ENCODE results near the gene SH2D3A.
"Not testable (repeated sequence)": the region's sequence is repeated elsewhere in the genome, so short reads cannot be mapped to it uniquely, and the experiment has no call there.

SH2D3A gene

DNA sequence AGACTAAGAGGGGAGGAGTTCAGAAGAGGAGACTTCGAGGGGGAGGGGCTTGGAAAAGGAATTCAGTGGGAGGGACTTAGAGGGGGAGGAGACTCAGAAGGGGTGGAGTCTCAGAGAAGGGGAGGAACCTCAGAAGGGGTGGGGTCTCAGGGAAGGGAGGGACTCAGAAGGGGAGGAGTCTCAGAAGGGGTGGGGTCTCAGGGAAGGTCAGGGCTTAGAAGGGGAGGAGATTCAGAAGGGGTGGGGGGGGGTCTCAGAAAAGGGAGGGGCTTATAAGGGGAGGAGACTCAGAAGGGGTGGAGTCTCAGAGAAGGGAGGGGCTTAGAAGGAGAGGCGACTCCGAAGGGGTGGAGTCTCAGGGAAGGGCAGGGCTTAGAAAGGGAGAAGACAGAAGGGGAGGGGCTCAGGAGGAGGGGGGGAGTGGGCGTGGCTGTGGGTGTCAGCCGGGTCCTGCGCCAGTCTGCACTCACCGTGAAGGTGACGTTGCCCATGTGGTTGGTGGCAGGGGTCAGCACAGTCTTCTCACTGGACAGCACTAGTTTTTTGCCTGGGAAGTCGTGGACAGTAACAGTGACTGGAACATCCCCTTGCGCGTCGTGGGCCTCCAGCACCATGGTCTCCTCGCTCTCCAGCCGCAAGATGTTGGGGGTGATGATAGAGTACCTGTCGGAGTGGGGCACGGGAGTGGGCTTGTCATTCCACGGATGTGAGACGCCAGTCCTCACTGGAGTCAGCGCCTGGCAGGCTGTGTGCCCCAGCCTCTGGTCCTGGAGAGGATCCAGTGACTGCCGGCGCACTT lies 48.3 kb downstream of the SH2D3A start:
- peak; percentile 17 for DNase-seq

DNA sequence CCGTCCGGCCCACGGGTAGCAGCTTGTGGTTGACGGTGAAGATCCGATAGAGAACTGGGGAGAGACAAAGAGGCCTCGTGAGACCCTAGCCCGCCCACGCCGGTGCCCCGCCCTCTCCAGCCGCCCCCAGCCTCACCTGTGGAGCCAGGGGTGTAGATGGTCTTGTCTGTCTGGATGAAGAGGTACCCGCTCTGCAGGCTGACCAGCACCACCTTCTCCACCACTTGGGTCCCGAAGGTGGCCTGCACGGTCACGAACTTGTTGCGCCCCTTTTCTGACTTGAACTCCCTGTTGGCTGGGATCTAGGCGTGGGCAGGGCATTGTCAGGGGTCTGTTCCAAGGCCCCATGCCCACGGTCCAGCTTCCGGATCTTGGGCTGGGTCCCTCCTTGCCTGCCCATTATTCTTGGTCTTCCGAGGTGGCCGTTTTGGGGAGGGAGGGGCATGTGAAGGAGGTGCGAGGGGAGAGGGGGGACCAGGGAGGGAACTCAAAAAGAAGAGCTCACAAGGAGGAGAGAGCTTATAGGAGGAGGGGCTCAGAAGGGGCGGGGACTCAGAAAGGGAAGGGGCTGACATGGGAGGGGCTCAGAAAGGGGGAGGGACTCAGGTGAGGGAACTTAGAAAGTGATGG lies 49.0 kb downstream of the SH2D3A start:
- DNase-seq = no peak

GRCh38 chr19:6717441-6717971 lies 49.7 kb downstream of the SH2D3A start:
- DNase-seq = no peak

GRCh38 chr19:6717036-6717435 lies 50.2 kb downstream of the SH2D3A start:
- no peak for DNase-seq

DNA sequence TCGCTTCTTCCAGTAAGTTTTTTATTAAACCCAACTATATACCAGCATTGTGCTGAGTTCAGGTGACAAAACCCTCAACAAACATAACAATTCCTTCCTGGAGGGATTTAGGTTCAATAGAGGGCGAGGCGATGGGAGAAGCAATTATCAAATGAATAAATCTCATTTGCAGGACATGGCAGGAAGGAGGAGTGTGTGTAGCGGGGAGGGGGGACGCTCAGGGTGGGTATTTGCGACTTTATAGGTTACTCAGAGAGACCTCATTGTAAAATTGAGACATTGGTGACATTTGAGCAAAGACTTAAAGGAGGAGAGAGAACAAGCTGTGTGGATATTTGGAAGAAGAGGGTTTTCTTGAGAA lies 50.6 kb downstream of the SH2D3A start:
- no peak for DNase-seq

GRCh38 chr19:6714749-6715555 lies 52.3 kb downstream of the SH2D3A start:
- DNase-seq = no peak

- no peak for DNase-seq
Observed at GRCh38 chr19:6713773-6714692, 53.2 kb downstream of the SH2D3A start.

GRCh38 chr19:6712692-6713670 lies 54.3 kb downstream of the SH2D3A start:
- no peak for DNase-seq

- DNase-seq = no peak
Observed at GRCh38 chr19:6712231-6712630, 55.0 kb downstream of the SH2D3A start.

- DNase-seq = no peak
Observed at GRCh38 chr19:6711605-6712004, 55.6 kb downstream of the SH2D3A start.

GRCh38 chr19:6711078-6711361 lies 56.2 kb downstream of the SH2D3A start:
- no peak for DNase-seq

- DNase-seq = no peak
Observed at GRCh38 chr19:6710273-6711077, 56.8 kb downstream of the SH2D3A start.

DNA sequence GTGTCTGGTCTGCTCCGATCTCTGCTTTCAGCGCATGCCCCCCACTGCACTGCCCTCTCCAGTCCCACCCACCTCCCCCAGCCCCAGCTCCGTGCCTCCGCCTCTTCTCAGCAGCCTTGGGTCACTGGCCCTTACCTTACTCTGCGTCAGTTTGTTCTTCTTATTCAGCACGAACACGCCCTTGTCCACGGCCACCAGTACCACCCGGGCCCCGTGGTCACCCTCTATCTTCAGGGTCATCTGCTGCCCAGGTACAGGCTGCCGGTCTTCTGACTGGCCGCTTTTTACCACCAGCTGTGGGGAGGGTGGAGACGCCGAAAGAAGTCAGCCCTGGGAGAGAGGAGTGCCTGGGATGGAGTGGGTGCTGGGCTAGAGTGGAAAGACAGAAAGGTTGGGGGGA lies 57.7 kb downstream of the SH2D3A start:
- DNase-seq = no peak

GRCh38 chr19:6708913-6709312 lies 58.3 kb downstream of the SH2D3A start:
- DNase-seq = not testable (repeated sequence)

- DNase-seq = no peak
Observed at GRCh38 chr19:6708346-6708745, 58.9 kb downstream of the SH2D3A start.

DNA sequence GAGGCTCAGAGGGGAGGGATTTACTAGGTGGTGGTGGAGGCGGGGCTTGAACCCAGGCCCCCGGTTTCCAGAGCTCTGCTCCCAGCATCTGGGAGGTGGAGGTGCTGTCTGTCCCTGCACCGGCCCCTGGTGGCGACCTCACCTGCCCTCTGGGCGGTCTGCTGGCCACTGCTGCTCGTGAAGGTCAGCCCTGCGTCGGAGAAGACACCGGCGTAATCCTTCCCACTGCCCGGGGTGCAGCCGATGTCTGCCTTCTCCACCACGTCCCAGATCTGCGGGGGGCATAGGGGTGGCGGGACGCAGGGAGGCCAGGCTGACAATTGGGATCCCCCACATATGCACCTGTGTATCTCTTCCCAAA lies 59.6 kb downstream of the SH2D3A start:
- no peak for DNase-seq

DNA sequence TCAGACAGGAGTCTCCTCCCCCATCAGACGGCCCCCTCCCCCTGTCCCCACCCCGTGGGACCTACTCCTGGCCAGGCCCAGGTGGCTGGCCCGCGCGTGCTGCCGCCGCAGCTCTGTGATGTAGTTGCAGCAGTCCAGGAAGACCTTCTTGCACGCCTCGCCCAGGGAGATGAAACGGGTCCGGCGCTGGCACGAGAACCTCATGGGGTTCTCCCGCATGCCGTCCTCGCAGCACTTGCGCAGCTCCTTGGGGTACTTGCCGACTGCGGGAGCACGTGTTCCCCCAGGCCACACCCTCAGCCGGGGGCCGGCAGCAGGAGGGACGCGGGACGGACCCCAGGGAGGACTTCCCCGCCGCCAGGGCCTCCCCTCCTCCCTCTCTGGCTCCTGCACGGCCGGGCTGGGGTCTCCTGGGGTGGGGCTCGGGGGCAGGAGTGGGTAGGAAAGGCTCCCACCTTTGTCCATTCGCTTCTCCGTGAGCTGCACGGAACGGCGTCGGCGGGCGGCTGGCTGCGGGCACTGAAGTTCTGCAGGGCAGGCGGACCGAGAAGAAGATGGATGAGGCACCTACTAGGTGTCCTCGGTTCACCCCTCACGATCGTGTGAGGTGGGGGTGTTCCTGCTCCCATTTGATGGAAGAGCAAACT lies 60.1 kb downstream of the SH2D3A start:
- no peak for DNase-seq

DNA sequence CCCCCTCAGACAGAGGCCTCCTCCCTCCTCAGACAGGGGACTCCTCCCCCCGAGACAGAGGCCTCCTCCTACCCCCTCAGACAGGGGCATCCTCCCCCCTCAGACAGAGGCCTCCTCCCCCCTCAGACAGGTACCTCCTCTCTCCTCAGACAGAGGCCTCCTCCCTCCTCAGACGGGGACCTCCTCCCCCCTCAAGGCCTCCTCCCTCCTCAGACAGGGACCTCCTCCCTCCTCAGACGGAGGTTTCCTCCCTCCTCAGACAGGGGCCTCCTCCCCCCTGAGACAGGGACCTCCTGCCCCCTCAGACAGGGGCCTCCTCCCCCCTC lies 60.6 kb downstream of the SH2D3A start:
- DNase-seq = no peak

- DNase-seq = no peak
Observed at GRCh38 chr19:6705931-6706632, 61.2 kb downstream of the SH2D3A start.
